HepG2 (cell line): ENCODE results near the gene NRAP. TPM values are rescaled to one million over a fixed set of nuclear protein-coding genes. Genes with fewer than 3 reads are reported as not detected.
A peak's percentile ranks its signal among the peaks of the same experiment; 100 is the strongest.

Source experiments
- ATAC-seq: fragments of 200-7000 bp; cut with Tn5 transposase; 3 replicates; pipeline ENCODE4 v1.9.1; 2020; ENCODE audit warnings: mild to moderate bottlenecking, moderate library complexity
- BruUV-seq: library from RNA; stranded (reverse); fragments of 400-500 nt; replicated peaks from 2 replicates; lab custom pipeline; 2021; lab: Mats Ljungman, UMichigan
- CTCF ChIA-PET: fragments of 300-600 bp; formaldehyde crosslinking; extraction: SDS; loops from one replicate; lab custom pipeline; 2021; ENCODE audit warnings: low total read pairs, inconsistent platforms, low intra/inter-chr PET ratio; lab: Yijun Ruan, JAX
- POLR2A ChIA-PET: fragments of 350-600 bp; sonication (Branson Sonifier 250); formaldehyde crosslinking; loops from one replicate; lab custom pipeline; 2020; ENCODE audit warnings: antibody characterized with exemption, inconsistent platforms; lab: Yijun Ruan, JAX
- DNase-seq: peaks from one replicate; pipeline ENCODE4 v3.0.0-alpha.2; 2015; ENCODE audit warnings: low spot score
- FAIRE-seq: peaks from 3 replicates; lab custom pipeline; 2011; peaks lifted over from hg19 to GRCh38; lab: Jason Lieb, UNC
- H2AFZ ChIP-seq: one replicate; pipeline ENCODE4 v1.6.1; 2011; ENCODE audit warnings: low read length, inconsistent platforms
- H3K27ac ChIP-seq: fragments of 300-600 bp; 3 replicates; pipeline ENCODE4 v1.8.0; 2011; ENCODE audit warnings: mixed run types, mild to moderate bottlenecking, mixed read lengths, low read length, inconsistent platforms; ENCODE audit not compliant: insufficient read depth; ENCODE audit errors: extremely low read length
- H3K27me3 ChIP-seq, 2 experiments: fragments of 200-600 bp in 1 of 2; 2 replicates in 1 of 2; 3 replicates in 1 of 2; pipeline versions ENCODE4 v1.6.0 to v1.8.0; 2011; ENCODE audit warnings: low read length in 2 of 2, mild to moderate bottlenecking in 2 of 2, moderate library complexity in 2 of 2, inconsistent platforms in 1 of 2; ENCODE audit not compliant: insufficient read depth in 2 of 2, control insufficient read depth in 1 of 2
- H3K36me3 ChIP-seq, 2 experiments: fragments of 200-600 bp in 1 of 2; replicated peaks in 1 of 2; 2 replicates in 1 of 2; 3 replicates in 1 of 2; pipeline versions ENCODE4 v1.5.1 to v1.8.0; 2011; ENCODE audit warnings: low read length in 2 of 2, inconsistent platforms in 1 of 2; ENCODE audit not compliant: insufficient read depth in 2 of 2, control insufficient read depth in 1 of 2
- H3K4me1 ChIP-seq: 2 replicates; pipeline ENCODE4 v1.5.1; 2012; ENCODE audit warnings: low read length, inconsistent platforms; ENCODE audit not compliant: insufficient read depth
- H3K4me2 ChIP-seq: 2 replicates; pipeline ENCODE4 v1.6.0; 2011; ENCODE audit warnings: low read depth, low read length, inconsistent platforms
- H3K4me3 ChIP-seq, 3 experiments: fragments of 200-600 bp in 1 of 3; sonication (generic), shearing (Covaris generic) in 1 of 3; replicated peaks in 1 of 3; 2 replicates each; pipeline ENCODE4 v1.5.1; 2011 to 2016; ENCODE audit warnings: low read length in 3 of 3, inconsistent platforms in 2 of 3, low read depth in 2 of 3, mild to moderate bottlenecking in 2 of 3, control low read depth in 1 of 3, mixed read lengths in 1 of 3; ENCODE audit not compliant: insufficient read depth in 1 of 3
- H3K79me2 ChIP-seq: one replicate; pipeline ENCODE4 v1.6.1; 2011; ENCODE audit warnings: low read length, inconsistent platforms; ENCODE audit not compliant: insufficient read depth
- H3K9ac ChIP-seq: 2 replicates; pipeline ENCODE4 v1.6.0; 2011; ENCODE audit warnings: mild to moderate bottlenecking, low read depth, low read length, inconsistent platforms; ENCODE audit not compliant: insufficient read depth
- H3K9me3 ChIP-seq: 2 replicates; pipeline ENCODE4 v1.5.1; 2012; ENCODE audit warnings: mild to moderate bottlenecking, low read length
- H4K20me1 ChIP-seq: 2 replicates; pipeline ENCODE4 v1.6.0; 2011; ENCODE audit warnings: inconsistent platforms, mild to moderate bottlenecking, low read length, moderate library complexity; ENCODE audit not compliant: insufficient read depth
- FOXA1 ChIP-seq, 2 experiments: fragments of 450-650 bp in 1 of 2; sonication (generic) in 1 of 2; formaldehyde crosslinking in 1 of 2; IDR thresholded peaks; 2 replicates each; pipeline versions ENCODE4 v1.4.0 to v1.6.1; 2016 to 2020; ENCODE audit warnings: missing genetic modification reagents in 1 of 2
- GFI1 ChIP-seq: sonication (generic); formaldehyde crosslinking; IDR thresholded peaks from 2 replicates; pipeline ENCODE4 v1.5.0; 2020; ENCODE audit warnings: missing genetic modification reagents, mild to moderate bottlenecking, borderline replicate concordance
- HMG20B ChIP-seq: conservative IDR thresholded peaks from 2 replicates; pipeline ENCODE4 v1.6.1; 2016; ENCODE audit warnings: missing genetic modification reagents, missing compliant biosample characterization
- KDM1A ChIP-seq: IDR thresholded peaks from 2 replicates; pipeline ENCODE4 v1.6.1; 2016; ENCODE audit warnings: missing compliant biosample characterization
- KDM2A ChIP-seq: sonication (generic); formaldehyde crosslinking; IDR thresholded peaks from 2 replicates; pipeline ENCODE4 v1.4.0; 2020; ENCODE audit warnings: low read depth, missing genetic modification reagents, borderline replicate concordance
- SKI ChIP-seq: fragments of 450-650 bp; IDR thresholded peaks from one replicate; pipeline ENCODE4 v1.6.1; 2018; ENCODE audit warnings: mild to moderate bottlenecking; ENCODE audit not compliant: partially characterized antibody
- SNAPC4 ChIP-seq: sonication (generic); formaldehyde crosslinking; IDR thresholded peaks from 2 replicates; pipeline ENCODE4 v1.4.0; 2020; ENCODE audit warnings: mild to moderate bottlenecking, missing genetic modification reagents
- TCF7 ChIP-seq: sonication (generic); IDR thresholded peaks from 2 replicates; pipeline ENCODE4 v1.6.1; 2016; ENCODE audit warnings: antibody characterized with exemption, low read depth
- TEAD3 ChIP-seq: optimal IDR thresholded peaks from 2 replicates; pipeline ENCODE3; 2016; ENCODE audit warnings: borderline replicate concordance
- ZFP36 ChIP-seq: fragments of 150-350 bp; IDR thresholded peaks from 2 replicates; pipeline ENCODE4 v1.6.1; 2018; ENCODE audit warnings: borderline replicate concordance, low read length, low read depth; ENCODE audit not compliant: partially characterized antibody
- ZNF768 ChIP-seq: sonication (generic); formaldehyde crosslinking; IDR thresholded peaks from 2 replicates; pipeline ENCODE4 v1.4.0; 2020; ENCODE audit warnings: missing genetic modification reagents
- WGBS: methylation state at CpG from one replicate; pipeline ENCODE4 v1.1.6; 2017; ENCODE audit warnings: low lambda C conversion rate; 5-methylcytosine and 5-hydroxymethylcytosine counted together
- in situ Hi-C: cut with HindIII; loops from 2 replicates; pipeline ENCODE4 v1.10.0; 2017; ENCODE audit warnings: low pct_unique_long_range_greater_than_20kb; ENCODE audit not compliant: extremely low pct_ligation_motif_present
- intact Hi-C: fragments of 100-400 bp; cut with micrococcal nuclease; formaldehyde crosslinking; loops from one replicate; pipeline ENCODE4 v1.10.0; 2022; ENCODE audit not compliant: unreplicated experiment
- polyA plus RNA-seq, 8 experiments: library from polyadenylated mRNA; depleted of rRNA in 3 of 8; stranded (reverse) in 7 of 8; unstranded in 1 of 8; fragments of >200 nt; fragmentation: Illumina TruSeq in 4 of 8; extraction: Trizol in 4 of 8; gene quantifications; 2 replicates each; pipeline versions ENCODE4 v1.2.1 to v1.2.3, GENCODE V29; 2011 to 2016; ENCODE audit warnings: low read depth in 4 of 8, missing spikeins in 1 of 8, mixed read lengths in 1 of 8; ENCODE audit not compliant: insufficient read depth in 1 of 8
- total RNA-seq, 5 experiments: library from RNA; depleted of rRNA; stranded (reverse); fragments of >200 nt; fragmentation: Illumina TruSeq; extraction: Trizol; gene quantifications; 2 replicates each; pipeline ENCODE4 v1.2.3, GENCODE V29; 2016; ENCODE audit warnings: low read depth in 1 of 5
- TF ChIP-seq, protein P1 (sequence below): sonication (generic); formaldehyde crosslinking; IDR thresholded peaks from 2 replicates; pipeline ENCODE4 v1.8.1; 2023; ENCODE audit warnings: mild to moderate bottlenecking, missing genetic modification reagents
- TF ChIP-seq, protein P2 (sequence below): sonication (generic); formaldehyde crosslinking; IDR thresholded peaks from 2 replicates; pipeline ENCODE4 v1.9.0; 2021; ENCODE audit warnings: missing genetic modification reagents, mild to moderate bottlenecking, borderline replicate concordance

The NRAP gene
- total and polyA plus RNA-seq, 2 of the 13 experiments (the other 11 are each of a cell fraction or from before 2014, with no cell fraction given): not detected

- TF ChIP-seq, protein P1, sequence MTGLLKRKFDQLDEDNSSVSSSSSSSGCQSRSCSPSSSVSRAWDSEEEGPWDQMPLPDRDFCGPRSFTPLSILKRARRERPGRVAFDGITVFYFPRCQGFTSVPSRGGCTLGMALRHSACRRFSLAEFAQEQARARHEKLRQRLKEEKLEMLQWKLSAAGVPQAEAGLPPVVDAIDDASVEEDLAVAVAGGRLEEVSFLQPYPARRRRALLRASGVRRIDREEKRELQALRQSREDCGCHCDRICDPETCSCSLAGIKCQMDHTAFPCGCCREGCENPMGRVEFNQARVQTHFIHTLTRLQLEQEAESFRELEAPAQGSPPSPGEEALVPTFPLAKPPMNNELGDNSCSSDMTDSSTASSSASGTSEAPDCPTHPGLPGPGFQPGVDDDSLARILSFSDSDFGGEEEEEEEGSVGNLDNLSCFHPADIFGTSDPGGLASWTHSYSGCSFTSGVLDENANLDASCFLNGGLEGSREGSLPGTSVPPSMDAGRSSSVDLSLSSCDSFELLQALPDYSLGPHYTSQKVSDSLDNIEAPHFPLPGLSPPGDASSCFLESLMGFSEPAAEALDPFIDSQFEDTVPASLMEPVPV (CRISPR knock-in tag): no peak
- TF ChIP-seq, all 625 proteins: peak for 0
Observed at GRCh38 chr10:113610631-113611601, 52.9 kb downstream of the NRAP start (continued).

DNA sequence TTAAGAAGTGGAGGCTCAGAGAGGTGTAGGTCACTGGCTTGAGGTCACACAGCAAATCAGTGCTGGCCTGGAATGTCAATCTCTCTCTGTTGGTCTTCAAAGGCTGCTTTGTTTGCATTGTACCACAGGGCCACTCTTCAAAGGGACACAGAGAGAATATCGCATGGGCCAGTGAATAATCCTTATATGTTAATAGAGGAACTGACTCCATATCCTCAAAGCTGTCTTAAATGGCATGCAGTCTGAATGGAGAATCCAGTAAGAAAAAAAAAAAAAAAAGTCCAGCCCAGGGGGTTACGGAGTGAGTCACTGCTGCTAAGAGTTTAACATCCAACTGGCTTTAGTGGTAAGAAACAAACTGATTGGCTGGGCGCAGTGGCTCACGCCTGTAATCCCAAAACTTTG lies 54.1 kb downstream of the NRAP start:
- no peak overlapping the region for H3K27ac ChIP-seq
- H3K4me1 ChIP-seq: no peaks in the 10 kb centered on the region
- intact Hi-C loops (no loop called here), in situ Hi-C loops (no loop called here)
- H4K20me1 ChIP-seq: no peaks in the 10 kb centered on the region
- ChIA-PET CTCF (no interaction called here), POLR2A (no interaction called here)
- DNase-seq (peak; percentile 37), ATAC-seq (peak; percentile 43; the same call in 1 of the 3 replicates), FAIRE-seq (no peak)
- no peak overlapping the region for H3K4me3 ChIP-seq
- no TSS peak for BruUV-seq
- WGBS: 41% methylated on average over 4 of the region's 4 CpGs
- H3K36me3 ChIP-seq: no peaks in the 10 kb centered on the region
- H3K9ac ChIP-seq: no peak overlapping the region
- no peak overlapping the region for H2AFZ ChIP-seq
- H3K9me3 ChIP-seq: no peaks in the 10 kb centered on the region
- H3K79me2 ChIP-seq: no peaks in the 10 kb centered on the region
- H3K27me3 ChIP-seq: no peaks in the 10 kb centered on the region; a peak in 1 of 5 replicates
- no peak overlapping the region for H3K4me2 ChIP-seq
- peak; percentile 99 for TF ChIP-seq GFI1
- TF ChIP-seq KDM1A (CRISPR knock-in tag): peak; percentile 81; the same call in 1 of the 2 replicates
- TF ChIP-seq TCF7: peak; percentile 81
- no peak for TF ChIP-seq KDM2A (CRISPR knock-in tag)
- no peak for TF ChIP-seq SNAPC4
- TF ChIP-seq ZNF768: peak; percentile 89; the same call in 1 of the 2 replicates
- TF ChIP-seq HMG20B (CRISPR knock-in tag): peak; percentile 97
- TF ChIP-seq TEAD3: peak; percentile 60
- TF ChIP-seq SKI: no peak
- TF ChIP-seq, protein P2, sequence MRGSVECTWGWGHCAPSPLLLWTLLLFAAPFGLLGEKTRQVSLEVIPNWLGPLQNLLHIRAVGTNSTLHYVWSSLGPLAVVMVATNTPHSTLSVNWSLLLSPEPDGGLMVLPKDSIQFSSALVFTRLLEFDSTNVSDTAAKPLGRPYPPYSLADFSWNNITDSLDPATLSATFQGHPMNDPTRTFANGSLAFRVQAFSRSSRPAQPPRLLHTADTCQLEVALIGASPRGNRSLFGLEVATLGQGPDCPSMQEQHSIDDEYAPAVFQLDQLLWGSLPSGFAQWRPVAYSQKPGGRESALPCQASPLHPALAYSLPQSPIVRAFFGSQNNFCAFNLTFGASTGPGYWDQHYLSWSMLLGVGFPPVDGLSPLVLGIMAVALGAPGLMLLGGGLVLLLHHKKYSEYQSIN (CRISPR knock-in tag): no peak
- TF ChIP-seq ZFP36: peak; percentile 33
- no peak for TF ChIP-seq FOXA1 (IDR thresholded peaks at IDR 0.05)
- peak; percentile 36; the same call in 1 of the 2 replicates for TF ChIP-seq FOXA1 (CRISPR knock-in tag; IDR thresholded peaks at IDR 0.05)
